ENCODE data around the gene C1GALT1. TPM values are rescaled to one million over a fixed set of nuclear protein-coding genes. Genes with fewer than 3 reads are reported as not detected.

Gene C1GALT1
- total and polyA plus RNA-seq, 2 experiments from 2014 or later: 58.2 to 203 TPM

GRCh38 chr7:7169296-7169695 lies 13.0 kb upstream of the C1GALT1 start:
- Histone ChIP-seq H3K27ac (ENCODE audit: low read depth) (no peak overlapping the region), H3F3A (replicated peaks; ENCODE audit: low read depth) (no peaks in the 10 kb centered on the region), H3K4me1 (ENCODE audit: insufficient read depth) (no peaks in the 10 kb centered on the region; the same call in 1 of the 2 replicates), H4K20me1 (replicated peaks; ENCODE audit: insufficient read depth) (no peaks in the 10 kb centered on the region), H3K9me2 (ENCODE audit: insufficient read depth) (no peaks in the 10 kb centered on the region), H3K79me2 (replicated peaks; ENCODE audit: insufficient read depth) (no peaks in the 10 kb centered on the region), H3K27me3 (ENCODE audit: insufficient read depth) (no peaks in the 10 kb centered on the region), H3K36me3 (ENCODE audit: insufficient read depth) (no peaks in the 10 kb centered on the region), H3K4me3 (no peak overlapping the region), H3K4me2 (no peak overlapping the region), H2AFZ (no peak overlapping the region)
- Mint-ChIP-seq H3K27me3 (ENCODE audit: insufficient read depth, low read depth, poor library complexity) (no peaks in the 10 kb centered on the region), H3K36me3 (ENCODE audit: low read depth) (peaks cover 11% of the 10 kb centered on the region), H3K4me1 (peaks cover 9% of the 10 kb centered on the region), H3K27ac (no peak overlapping the region), H3K9me3 (peaks cover 9% of the 10 kb centered on the region), H3K4me3 (no peak overlapping the region)
- no peak for ATAC-seq
- TF ChIP-seq CREB1 (CRISPR knock-in tag; IDR thresholded peaks at IDR 0.05; ENCODE audit: low read depth) (no peak), JUNB (IDR thresholded peaks at IDR 0.05; ENCODE audit: unreplicated experiment) (no peak), REST (IDR thresholded peaks at IDR 0.05; ENCODE audit: unreplicated experiment) (no peak), EZH2phosphoT487 (IDR thresholded peaks at IDR 0.05; ENCODE audit: unreplicated experiment) (no peak), POLR2AphosphoS5 (IDR thresholded peaks at IDR 0.05; ENCODE audit: low read depth) (no peak), ZNF331 (CRISPR knock-in tag; IDR thresholded peaks at IDR 0.05; ENCODE audit: low read depth) (no peak), CTCF (conservative IDR thresholded peaks at IDR 0.05; ENCODE audit: low read depth in 2 of 2) (no peak), ZNF462 (CRISPR knock-in tag; IDR thresholded peaks at IDR 0.05) (no peak)
- TF ChIP-seq, protein P1, sequence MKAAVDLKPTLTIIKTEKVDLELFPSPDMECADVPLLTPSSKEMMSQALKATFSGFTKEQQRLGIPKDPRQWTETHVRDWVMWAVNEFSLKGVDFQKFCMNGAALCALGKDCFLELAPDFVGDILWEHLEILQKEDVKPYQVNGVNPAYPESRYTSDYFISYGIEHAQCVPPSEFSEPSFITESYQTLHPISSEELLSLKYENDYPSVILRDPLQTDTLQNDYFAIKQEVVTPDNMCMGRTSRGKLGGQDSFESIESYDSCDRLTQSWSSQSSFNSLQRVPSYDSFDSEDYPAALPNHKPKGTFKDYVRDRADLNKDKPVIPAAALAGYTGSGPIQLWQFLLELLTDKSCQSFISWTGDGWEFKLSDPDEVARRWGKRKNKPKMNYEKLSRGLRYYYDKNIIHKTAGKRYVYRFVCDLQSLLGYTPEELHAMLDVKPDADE (IDR thresholded peaks at IDR 0.05): no peak
- no peak for DNase-seq (ENCODE audit: low spot score)
